Hepatocyte (in vitro differentiated cells): ENCODE measurements around the gene DSE. TPM values are rescaled to one million over a fixed set of nuclear protein-coding genes. Genes with fewer than 3 reads are reported as not detected.
A peak's percentile ranks its signal among the peaks of the same experiment; 100 is the strongest.

Experiments used
- DNase-seq: peaks from one replicate; pipeline ENCODE4 v3.0.0-alpha.2; 2016; ENCODE audit warnings: low spot score
- H2AFZ ChIP-seq: fragments of 200-600 bp; sonication (generic); 2 replicates; pipeline ENCODE4 v1.6.0; 2016; ENCODE audit warnings: antibody characterized with exemption, mild to moderate bottlenecking
- H3K27ac ChIP-seq: fragments of 200-600 bp; sonication (generic); 2 replicates; pipeline ENCODE4 v1.5.1; 2016; ENCODE audit warnings: mild to moderate bottlenecking
- H3K27me3 ChIP-seq: fragments of 200-600 bp; sonication (generic); 2 replicates; pipeline ENCODE4 v1.6.1; 2016
- H3K36me3 ChIP-seq: fragments of 200-600 bp; sonication (generic); replicated peaks from 2 replicates; pipeline ENCODE4 v1.5.1; 2016; ENCODE audit warnings: low read depth; ENCODE audit not compliant: insufficient read depth
- H3K4me1 ChIP-seq: fragments of 200-600 bp; sonication (generic); 2 replicates; pipeline ENCODE4 v1.5.1; 2016; ENCODE audit warnings: mild to moderate bottlenecking, moderate library complexity; ENCODE audit not compliant: insufficient read depth
- H3K4me2 ChIP-seq: fragments of 200-600 bp; sonication (generic); 2 replicates; pipeline ENCODE4 v1.6.0; 2016
- H3K4me3 ChIP-seq: fragments of 200-600 bp; sonication (generic); 2 replicates; pipeline ENCODE4 v1.5.1; 2016; ENCODE audit warnings: mild to moderate bottlenecking
- H3K79me2 ChIP-seq: fragments of 200-600 bp; sonication (generic); 2 replicates; pipeline ENCODE4 v1.6.0; 2017; ENCODE audit warnings: mild to moderate bottlenecking
- H3K9me2 ChIP-seq: fragments of 200-600 bp; sonication (generic); replicated peaks from 2 replicates; pipeline ENCODE4 v1.6.0; 2017; ENCODE audit warnings: mild to moderate bottlenecking; ENCODE audit not compliant: insufficient read depth
- H3K9me3 ChIP-seq: fragments of 200-600 bp; sonication (generic); 2 replicates; pipeline ENCODE4 v1.5.1; 2016; ENCODE audit warnings: low read depth, mild to moderate bottlenecking
- H4K20me1 ChIP-seq: fragments of 200-600 bp; sonication (generic); 2 replicates; pipeline ENCODE4 v1.6.0; 2016; ENCODE audit warnings: mild to moderate bottlenecking; ENCODE audit not compliant: insufficient read depth, poor library complexity, severe bottlenecking
- CTCF ChIP-seq: fragments of 200-600 bp; sonication (generic); IDR thresholded peaks from 2 replicates; pipeline ENCODE4 v1.5.1; 2016; ENCODE audit warnings: antibody characterized with exemption, mild to moderate bottlenecking; ENCODE audit not compliant: poor library complexity
- EZH2 ChIP-seq: fragments of 200-600 bp; sonication (generic); IDR thresholded peaks from 2 replicates; pipeline ENCODE4 v1.6.1; 2016; ENCODE audit warnings: antibody characterized with exemption, mild to moderate bottlenecking, borderline replicate concordance
- EZH2phosphoT487 ChIP-seq: fragments of 200-600 bp; sonication (generic); IDR thresholded peaks from one replicate; pipeline ENCODE4 v1.6.1; 2018; ENCODE audit warnings: antibody characterized with exemption, mild to moderate bottlenecking, low read depth, moderate library complexity; ENCODE audit not compliant: unreplicated experiment, severe bottlenecking
- WGBS: methylation state at CpG from one replicate; pipeline ENCODE4 v1.1.6; 2016; ENCODE audit warnings: low lambda C conversion rate; ENCODE audit errors: missing lambda C conversion rate; 5-methylcytosine and 5-hydroxymethylcytosine counted together
- polyA plus RNA-seq: library from polyadenylated mRNA; unstranded; fragments of >200 nt; fragmentation: Nextera tagmentation; extraction: Ambion mirVana; gene quantifications from 2 replicates; pipeline ENCODE4 v1.2.1, GENCODE V29; 2016
- total RNA-seq: library from RNA; depleted of rRNA; stranded (reverse); fragments of >200 nt; gene quantifications from 2 replicates; pipeline ENCODE4 v1.2.3, GENCODE V29; 2014

The DSE gene
- total and polyA plus RNA-seq, 2 experiments from 2014 or later, result 19.9 to 45.0 TPM

GRCh38 chr6:116359131-116359530 lies 11.6 kb upstream of the DSE start:
- DNase-seq, result no peak
- no peak overlapping the region for H3K27ac ChIP-seq
- no peaks in the 10 kb centered on the region for H4K20me1 ChIP-seq
- no peaks in the 10 kb centered on the region for H3K9me2 ChIP-seq
- H3K27me3 ChIP-seq, result no peaks in the 10 kb centered on the region
- H3K9me3 ChIP-seq, result no peaks in the 10 kb centered on the region
- 95% methylated on average over 1 of the region's 1 CpG for WGBS
- no peak for TF ChIP-seq CTCF
- no peaks in the 10 kb centered on the region for H3K79me2 ChIP-seq
- no peak overlapping the region for H3K4me3 ChIP-seq
- peaks cover 2% of the 10 kb centered on the region for H3K4me1 ChIP-seq
- no peak overlapping the region for H3K4me2 ChIP-seq
- no peak overlapping the region for H2AFZ ChIP-seq
- no peaks in the 10 kb centered on the region for H3K36me3 ChIP-seq

- H4K20me1 ChIP-seq, result no peaks in the 10 kb centered on the region
- no peaks in the 10 kb centered on the region for H3K9me2 ChIP-seq
- H3K27ac ChIP-seq, result no peak overlapping the region
- WGBS, result 98% methylated on average over 2 of the region's 2 CpGs
- H2AFZ ChIP-seq, result no peak overlapping the region
- peaks cover 4% of the 10 kb centered on the region for H3K4me1 ChIP-seq
- no peaks in the 10 kb centered on the region for H3K27me3 ChIP-seq
- no peaks in the 10 kb centered on the region for H3K9me3 ChIP-seq
- H3K4me3 ChIP-seq, result no peak overlapping the region
- TF ChIP-seq EZH2 (no peak), CTCF (no peak), EZH2phosphoT487 (no peak)
- no peak for DNase-seq
- H3K4me2 ChIP-seq, result no peak overlapping the region
- H3K36me3 ChIP-seq, result no peaks in the 10 kb centered on the region
- H3K79me2 ChIP-seq, result no peaks in the 10 kb centered on the region
These were observed 10.9 kb upstream of the DSE start for GRCh38 chr6:116359835-116360234.

GRCh38 chr6:116362276-116362675 lies 8.5 kb upstream of the DSE start:
- Histone ChIP-seq H3K27ac (no peak overlapping the region), H3K27me3 (no peaks in the 10 kb centered on the region), H3K4me3 (no peak overlapping the region), H3K4me2 (no peak overlapping the region), H2AFZ (no peak overlapping the region), H3K36me3 (no peaks in the 10 kb centered on the region), H3K79me2 (no peaks in the 10 kb centered on the region), H3K9me2 (no peaks in the 10 kb centered on the region), H4K20me1 (no peaks in the 10 kb centered on the region), H3K4me1 (peaks cover 4% of the 10 kb centered on the region), H3K9me3 (no peaks in the 10 kb centered on the region)
- TF ChIP-seq EZH2phosphoT487 (no peak), CTCF (no peak), EZH2 (no peak)
- DNase-seq, result no peak
- 47% methylated on average over 2 of the region's 2 CpGs for WGBS

GRCh38 chr6:116363759-116364158 lies 7.0 kb upstream of the DSE start:
- no peaks in the 10 kb centered on the region for H3K9me2 ChIP-seq
- no peak overlapping the region for H3K4me2 ChIP-seq
- H3K27me3 ChIP-seq, result no peaks in the 10 kb centered on the region
- H3K79me2 ChIP-seq, result no peaks in the 10 kb centered on the region
- no peaks in the 10 kb centered on the region for H4K20me1 ChIP-seq
- TF ChIP-seq CTCF (no peak), EZH2phosphoT487 (no peak), EZH2 (no peak)
- peak overlapping the region; percentile 45 for H3K27ac ChIP-seq
- H3K4me3 ChIP-seq, result no peak overlapping the region
- no peak for DNase-seq
- H3K9me3 ChIP-seq, result no peaks in the 10 kb centered on the region
- H3K4me1 ChIP-seq, result peaks cover 4% of the 10 kb centered on the region
- H3K36me3 ChIP-seq, result no peaks in the 10 kb centered on the region
- H2AFZ ChIP-seq, result peak overlapping the region; percentile 0
